ENCODE data around the gene GPRIN1.

The GPRIN1 gene

DNA sequence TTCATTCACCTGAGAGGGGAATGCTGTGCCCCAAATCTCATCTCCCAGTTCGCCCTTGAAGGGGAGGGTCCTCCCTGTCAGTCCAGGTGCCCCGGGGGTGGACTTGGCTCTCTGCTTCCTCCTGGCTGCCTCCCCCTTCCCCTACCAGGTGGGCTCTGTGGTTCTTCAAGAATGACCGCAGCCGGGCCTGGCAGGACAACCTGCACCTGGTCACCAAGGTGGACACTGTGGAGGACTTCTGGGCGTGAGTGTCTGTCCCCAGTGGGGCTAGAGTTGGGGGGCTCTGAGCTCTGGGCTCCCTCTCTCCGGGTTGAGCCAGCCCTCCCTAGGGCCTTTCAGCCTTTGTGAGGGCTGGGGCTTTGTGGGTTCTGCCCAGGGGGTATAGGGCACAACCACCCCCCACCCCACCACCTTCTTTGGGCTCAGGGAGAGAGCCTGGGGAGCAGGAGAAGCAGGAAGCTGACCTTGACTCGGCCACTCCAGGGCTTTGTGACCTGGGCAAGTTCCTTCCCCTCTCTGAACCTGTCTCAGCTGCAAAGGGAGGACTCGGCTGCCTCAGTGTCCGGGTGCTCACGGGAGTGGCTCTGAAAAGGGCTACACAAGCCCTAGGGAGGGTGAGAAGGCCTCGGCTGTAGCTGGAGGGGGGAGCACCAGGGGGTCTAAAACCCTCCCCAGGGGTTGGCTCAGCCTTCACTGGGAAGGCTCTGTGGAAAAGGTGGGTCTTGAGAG, 33.7 kb upstream of the GPRIN1 start:
- DNase-seq (ENCODE audit: low read depth) = no peak

GRCh38 chr5:176642675-176643490, 32.9 kb upstream of the GPRIN1 start:
- DNase-seq (ENCODE audit: low read depth) = no peak

DNA sequence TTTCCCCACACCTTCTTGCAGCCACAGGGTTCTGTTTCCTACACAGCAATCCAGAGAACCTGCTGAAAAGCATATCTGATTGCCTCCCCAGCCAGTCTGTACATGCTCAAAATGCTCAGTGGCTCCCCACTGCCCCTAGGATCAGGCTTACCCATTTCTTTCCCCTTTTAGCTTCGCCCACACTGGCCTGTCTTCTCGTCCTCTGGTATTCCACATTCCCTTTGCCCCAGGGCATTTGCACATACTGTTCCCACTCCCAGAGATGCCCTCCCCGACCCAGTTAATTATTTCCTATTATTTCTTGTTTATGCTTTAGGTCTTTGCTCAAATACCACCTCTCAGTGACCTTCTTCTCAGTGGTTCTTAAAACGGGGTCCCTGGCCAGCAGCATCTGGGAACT, 30.7 kb upstream of the GPRIN1 start:
- no peak for DNase-seq (ENCODE audit: low read depth)

DNA sequence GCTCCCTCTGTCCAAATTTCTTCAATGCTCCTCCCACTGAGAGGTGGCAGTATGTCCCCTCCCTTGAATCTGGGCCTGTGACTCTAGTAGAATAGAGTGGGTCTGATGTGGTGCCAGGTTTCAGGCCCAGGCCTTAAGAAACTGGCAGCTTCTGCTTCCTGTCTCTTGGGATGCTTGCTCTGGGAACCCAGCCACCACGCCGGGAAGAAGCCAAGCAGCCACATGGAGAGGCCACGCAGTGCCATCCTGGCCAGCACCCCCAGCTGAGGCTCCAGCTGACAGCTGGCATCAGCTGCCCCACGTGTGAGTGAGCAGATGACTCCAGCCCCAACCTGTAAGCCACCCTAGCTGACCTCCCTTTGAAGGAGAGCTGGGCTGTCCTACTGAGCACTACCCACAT, 30.0 kb upstream of the GPRIN1 start:
- DNase-seq (ENCODE audit: low read depth) = no peak

- DNase-seq (ENCODE audit: low read depth) = no peak
Measured at GRCh38 chr5:176639208-176639607, 29.3 kb upstream of the GPRIN1 start.

DNA sequence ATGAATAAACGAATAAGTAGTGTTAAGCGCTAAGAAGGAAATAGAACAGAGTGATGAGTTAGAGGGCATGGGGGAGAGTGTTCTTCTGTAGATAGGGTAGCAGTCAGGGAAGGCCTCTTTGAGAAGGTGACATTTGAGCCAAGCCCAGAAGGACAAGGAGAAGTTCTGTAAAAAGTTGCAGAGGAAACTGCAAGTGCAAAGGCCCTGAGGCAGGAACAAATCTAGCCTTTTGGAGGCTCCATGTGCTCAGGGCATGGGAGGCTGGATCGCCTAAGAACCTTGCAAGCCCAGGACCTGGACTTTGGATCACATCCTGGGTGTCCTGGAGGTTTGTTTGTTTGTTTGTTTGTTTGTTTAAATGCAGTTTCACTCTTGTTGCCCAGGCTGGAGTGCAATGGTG, 28.5 kb upstream of the GPRIN1 start:
- no peak for DNase-seq (ENCODE audit: low read depth)

GRCh38 chr5:176637556-176637955, 27.6 kb upstream of the GPRIN1 start:
- no peak for DNase-seq (ENCODE audit: low read depth)

DNA sequence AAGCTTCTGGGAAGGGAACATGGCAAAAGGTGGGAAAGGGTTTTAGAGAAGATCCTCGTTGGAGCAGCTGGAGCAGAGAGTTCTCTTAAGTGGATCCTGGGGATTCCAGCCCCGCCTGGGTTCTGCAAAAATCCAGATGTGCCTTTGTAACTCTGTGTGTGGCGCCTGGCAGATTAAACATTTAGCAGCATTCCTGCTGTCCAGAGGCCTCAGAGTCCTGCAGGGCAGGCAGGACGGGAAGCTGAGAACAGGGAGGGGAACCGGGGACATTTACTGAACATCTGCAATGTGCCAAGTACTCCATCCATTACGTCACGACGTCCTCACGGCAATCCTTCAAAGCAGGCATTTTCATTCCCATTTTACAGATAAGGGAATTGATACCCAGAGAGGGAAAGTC, 26.5 kb upstream of the GPRIN1 start:
- no peak for DNase-seq (ENCODE audit: low read depth)

- no peak for DNase-seq (ENCODE audit: low read depth)
Measured at GRCh38 chr5:176633598-176633997, 23.6 kb upstream of the GPRIN1 start.

- DNase-seq (ENCODE audit: low read depth) = no peak
Measured at GRCh38 chr5:176632745-176633144, 22.8 kb upstream of the GPRIN1 start.

GRCh38 chr5:176631383-176632200, 21.6 kb upstream of the GPRIN1 start:
- no peak for DNase-seq (ENCODE audit: low read depth)

GRCh38 chr5:176630681-176631222, 20.8 kb upstream of the GPRIN1 start:
- no peak for DNase-seq (ENCODE audit: low read depth)

DNA sequence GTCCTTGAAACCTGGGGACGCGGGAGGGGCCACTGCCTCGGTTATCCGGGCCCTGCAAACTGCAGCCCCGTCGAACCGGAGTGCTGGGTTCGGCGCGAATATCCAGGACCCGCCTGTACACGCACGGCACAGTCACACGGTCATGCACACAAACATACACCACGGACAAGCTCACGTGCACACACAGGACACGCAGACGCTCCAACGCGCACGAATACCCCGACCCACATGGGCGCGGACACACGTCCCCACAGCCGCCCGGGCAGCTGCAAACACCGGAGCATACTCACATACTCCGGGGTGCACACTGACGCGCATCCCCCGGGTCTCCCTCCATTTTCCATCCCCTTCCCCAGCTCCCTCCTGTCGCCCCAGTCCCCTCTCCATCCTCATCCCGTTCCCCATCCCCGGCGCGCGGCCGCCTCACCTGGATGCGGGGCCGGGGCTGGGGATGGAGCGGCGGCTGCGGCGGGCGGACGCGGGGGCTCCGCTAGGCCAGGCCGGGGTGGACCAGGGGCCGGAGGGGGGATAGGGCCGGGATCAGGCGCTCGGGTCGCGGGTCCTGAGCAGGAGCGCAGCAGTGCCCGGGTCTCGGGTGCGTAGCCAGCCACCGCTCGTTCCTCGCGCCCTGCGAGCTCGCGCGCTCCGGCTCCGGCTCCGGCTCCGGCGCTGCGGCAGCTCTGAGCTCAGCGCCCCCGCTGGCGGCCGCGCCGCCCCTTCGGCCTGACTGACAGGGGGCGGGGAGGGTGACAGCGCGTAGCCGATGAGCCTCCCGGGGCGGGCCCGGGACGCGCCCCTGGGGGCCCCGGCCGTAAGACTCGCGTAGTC, 20.1 kb upstream of the GPRIN1 start, which contains the start of the genes EIF4E1B and SNCB:
TSS of gene EIF4E1B (plus strand) at position 823 of the 828 bp plus-strand sequence. CDS start 12,113 bp downstream, outside the sequence.
TSS of gene SNCB (minus strand) at position 682 of the 828 bp plus-strand sequence. CDS start 880 bp downstream, outside the sequence.
- DNase-seq (ENCODE audit: low read depth) = no peak

DNA sequence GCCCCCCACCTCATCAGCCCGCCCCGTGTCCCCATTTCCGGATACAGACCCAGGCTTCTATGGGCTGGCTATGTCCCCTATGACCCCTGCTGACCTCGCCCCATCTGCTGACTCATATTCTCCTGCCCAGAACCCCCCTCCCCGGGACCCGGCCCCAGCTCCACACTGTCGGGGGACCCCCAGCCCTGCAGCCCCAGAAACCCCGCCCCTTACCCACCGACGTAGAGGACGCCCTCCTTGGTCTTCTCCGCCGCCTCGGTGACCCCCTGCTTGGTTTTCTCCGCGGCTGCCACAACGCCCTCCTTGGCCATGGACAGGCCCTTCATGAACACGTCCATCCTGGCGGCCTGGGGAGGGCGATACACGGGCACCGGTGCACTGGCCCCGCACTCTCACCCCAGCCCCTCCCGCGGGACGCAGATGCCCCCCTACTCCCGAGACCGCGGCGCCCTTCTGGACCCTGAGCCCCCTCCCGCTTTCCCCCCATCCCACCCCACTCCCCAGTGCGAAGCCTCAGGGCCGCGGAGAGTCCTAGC, 19.4 kb upstream of the GPRIN1 start:
- no peak for DNase-seq (ENCODE audit: low read depth)

- no peak for DNase-seq (ENCODE audit: low read depth)
Measured at GRCh38 chr5:176628406-176629228, 18.7 kb upstream of the GPRIN1 start.

GRCh38 chr5:176627582-176627981, 17.6 kb upstream of the GPRIN1 start:
- DNase-seq (ENCODE audit: low read depth) = no peak

GRCh38 chr5:176626876-176627236, 16.9 kb upstream of the GPRIN1 start:
- no peak for DNase-seq (ENCODE audit: low read depth)

- no peak for DNase-seq (ENCODE audit: low read depth)
Measured at GRCh38 chr5:176625966-176626875, 16.3 kb upstream of the GPRIN1 start.

- DNase-seq (ENCODE audit: low read depth) = no peak
Measured at GRCh38 chr5:176625512-176625911, 15.6 kb upstream of the GPRIN1 start.

All from HS-5 (cell line).